Measurements from ENCODE around the gene NABP2.
"Not testable (repeated sequence)": the region's sequence is repeated elsewhere in the genome, so short reads cannot be mapped to it uniquely, and the experiment has no call there.

NABP2 gene

DNA sequence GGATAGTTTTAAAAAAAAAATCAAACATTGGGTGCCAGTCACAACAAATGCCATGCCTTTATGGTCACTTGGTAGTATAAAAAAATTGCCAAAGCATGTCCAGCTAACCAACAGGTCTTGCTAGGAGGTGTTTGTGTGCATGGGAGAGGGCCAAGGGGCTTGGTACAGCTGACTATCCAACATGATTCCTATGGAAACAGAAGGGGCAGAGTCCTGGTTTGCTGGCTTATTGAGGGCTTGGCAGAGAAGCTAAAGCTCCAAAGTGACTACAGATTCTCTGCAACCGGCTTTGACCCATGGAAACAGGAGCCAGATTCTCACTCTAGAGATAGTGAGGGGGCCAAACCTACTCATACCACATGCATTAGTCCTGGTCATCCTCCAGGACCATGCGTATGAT is 48.3 kb downstream of the NABP2 start:
- DNase-seq (ENCODE audit: low spot score), result not testable (repeated sequence)

DNA sequence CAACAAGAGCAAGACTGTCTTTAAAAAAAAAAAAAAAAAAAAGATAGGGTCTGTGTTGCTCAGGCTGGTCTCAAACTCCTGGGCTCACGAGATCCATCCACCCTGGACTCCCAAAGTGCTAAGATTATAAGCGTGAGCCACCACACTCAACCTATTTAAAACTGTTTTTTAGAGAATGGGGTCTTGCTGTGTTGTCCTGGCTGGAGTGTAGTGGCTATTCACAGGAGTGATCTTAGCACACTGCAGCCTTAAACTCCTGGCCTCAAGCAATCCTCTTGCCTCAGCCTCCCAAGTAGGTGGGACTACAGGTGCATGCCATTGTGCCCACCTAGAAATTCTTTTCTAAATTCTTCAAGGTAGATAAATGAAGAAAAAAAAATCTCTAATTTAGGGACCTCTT is 50.2 kb downstream of the NABP2 start:
- DNase-seq (ENCODE audit: low spot score), result no peak

DNA sequence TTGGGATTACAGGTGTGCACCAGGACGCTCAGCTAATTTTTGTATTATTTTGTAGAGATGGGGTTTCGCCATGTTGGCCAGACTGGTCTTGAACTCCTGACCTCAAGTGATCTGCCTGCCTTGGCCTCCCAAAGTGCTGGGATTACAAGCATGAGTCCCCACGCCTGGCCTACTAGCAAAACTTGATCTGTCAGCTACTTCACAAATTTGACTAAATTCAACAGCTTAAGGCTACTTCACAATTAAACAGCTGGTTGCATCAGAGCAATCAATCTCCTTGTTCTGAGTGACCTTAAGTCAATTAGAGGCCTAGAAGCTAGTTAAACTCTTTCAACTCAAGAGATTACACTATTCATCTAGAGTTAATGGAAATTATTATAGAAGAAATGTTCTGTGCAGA is 54.8 kb downstream of the NABP2 start:
- DNase-seq (ENCODE audit: low spot score), result no peak

Data from SK-N-DZ (cell line).